Endothelial cell of umbilical vein (primary cell): ENCODE data around the gene ANXA8L1. TPM values are rescaled to one million over a fixed set of nuclear protein-coding genes. Genes with fewer than 3 reads are reported as not detected.
"Not testable (repeated sequence)": the region's sequence is repeated elsewhere in the genome, so short reads cannot be mapped to it uniquely, and the experiment has no call there.

Source experiments
- BruUV-seq: library from RNA; stranded (reverse); fragments of 400-500 nt; replicated peaks from 2 replicates; lab custom pipeline; 2021; lab: Mats Ljungman, UMichigan
- CTCF ChIA-PET: fragments of 300-600, 350-600 bp; sonication (Branson Sonifier 250); formaldehyde crosslinking; loops from one replicate; lab custom pipeline; 2021; ENCODE audit warnings: antibody characterized with exemption, inconsistent platforms; lab: Charles Lee
- POLR2A ChIA-PET: fragments of 300-600, 350-600 bp; sonication (Branson Sonifier 250); formaldehyde crosslinking; loops from one replicate; lab custom pipeline; 2021; ENCODE audit warnings: antibody characterized with exemption, inconsistent platforms; lab: Charles Lee
- DNase-seq: peaks from one replicate; pipeline ENCODE4 v3.0.0-alpha.2; 2011; ENCODE audit warnings: low read depth, low spot score
- FAIRE-seq: peaks from 2 replicates; lab custom pipeline; 2011; peaks lifted over from hg19 to GRCh38; lab: Jason Lieb, UNC
- H2AFZ ChIP-seq: 2 replicates; pipeline ENCODE4 v1.6.0; 2012; ENCODE audit warnings: low read depth, low read length, control low read depth, inconsistent platforms
- H3K27ac ChIP-seq: 2 replicates; pipeline ENCODE4 v1.5.1; 2011; ENCODE audit warnings: low read depth, mild to moderate bottlenecking, control low read depth, low read length, moderate library complexity; ENCODE audit not compliant: insufficient read depth
- H3K27me3 ChIP-seq, 2 experiments: 2 replicates each; pipeline versions ENCODE4 v1.6.0 to v1.6.1; 2011; ENCODE audit warnings: low read length in 2 of 2, mixed read lengths in 1 of 2; ENCODE audit not compliant: control insufficient read depth in 2 of 2, insufficient read depth in 2 of 2
- H3K36me3 ChIP-seq, 2 experiments: 2 replicates in 1 of 2; 3 replicates in 1 of 2; pipeline ENCODE4 v1.5.1; 2011; ENCODE audit warnings: low read length in 2 of 2, mild to moderate bottlenecking in 1 of 2, moderate library complexity in 1 of 2; ENCODE audit not compliant: control insufficient read depth in 2 of 2, insufficient read depth in 2 of 2; ENCODE audit errors: extremely low read depth in 1 of 2
- H3K4me1 ChIP-seq: 3 replicates; pipeline ENCODE4 v1.5.1; 2011; ENCODE audit warnings: mild to moderate bottlenecking, low read length; ENCODE audit not compliant: control insufficient read depth, insufficient read depth; ENCODE audit errors: extremely low read depth
- H3K4me2 ChIP-seq: 2 replicates; pipeline ENCODE4 v1.6.1; 2011; ENCODE audit warnings: low read length, control low read depth, mixed read lengths; ENCODE audit not compliant: insufficient read depth
- H3K4me3 ChIP-seq, 3 experiments: fragments of 200-600 bp in 1 of 3; sonication (generic), shearing (Covaris generic) in 1 of 3; replicated peaks in 1 of 3; 2 replicates each; pipeline ENCODE4 v1.5.1; 2011 to 2016; ENCODE audit warnings: control low read depth in 3 of 3, low read length in 3 of 3, mild to moderate bottlenecking in 2 of 3, inconsistent platforms in 1 of 3, low read depth in 1 of 3, moderate library complexity in 1 of 3; ENCODE audit not compliant: insufficient read depth in 1 of 3
- H3K79me2 ChIP-seq: 2 replicates; pipeline ENCODE4 v1.6.0; 2012; ENCODE audit warnings: low read length, inconsistent platforms; ENCODE audit not compliant: control insufficient read depth, insufficient read depth
- H3K9ac ChIP-seq: replicated peaks from 2 replicates; pipeline ENCODE3; 2011; ENCODE audit warnings: low read length, control low read depth; ENCODE audit not compliant: insufficient read depth; ENCODE audit errors: extremely low read depth
- H3K9me1 ChIP-seq: replicated peaks from 3 replicates; pipeline ENCODE4 v1.6.0; 2011; ENCODE audit warnings: mild to moderate bottlenecking, low read length; ENCODE audit not compliant: control insufficient read depth, insufficient read depth; ENCODE audit errors: extremely low read depth
- H3K9me3 ChIP-seq: replicated peaks from 2 replicates; pipeline ENCODE4 v1.5.1; 2012; ENCODE audit warnings: low read length, inconsistent platforms; ENCODE audit not compliant: control insufficient read depth, insufficient read depth
- H4K20me1 ChIP-seq: replicated peaks from 2 replicates; pipeline ENCODE3; 2011; ENCODE audit warnings: mild to moderate bottlenecking, low read length; ENCODE audit not compliant: control insufficient read depth, insufficient read depth; ENCODE audit errors: extremely low read depth
- dilution Hi-C: fragments of 300-500 bp; cut with MboI; formaldehyde crosslinking; loops from one replicate; pipeline ENCODE4 v1.15.0; 2019; ENCODE audit warnings: low sequenced_read_pairs; ENCODE audit not compliant: extremely low pct_ligation_motif_present
- intact Hi-C: fragments of 100-400 bp; cut with micrococcal nuclease; formaldehyde crosslinking; loops from one replicate; pipeline ENCODE4 v1.10.0; 2022
- polyA plus RNA-seq, 4 experiments: library from polyadenylated mRNA; depleted of rRNA in 3 of 4; stranded (reverse) in 3 of 4; unstranded in 1 of 4; fragments of >200 nt; gene quantifications; 2 replicates each; pipeline versions ENCODE4 v1.2.1 to v1.2.3, GENCODE V29; 2011 to 2012; ENCODE audit warnings: missing spikeins in 1 of 4
- total RNA-seq: library from RNA; stranded (reverse); gene quantifications from 2 replicates; pipeline ENCODE4 v1.2.3, GENCODE V29; 2021

Gene ANXA8L1
- total and polyA plus RNA-seq, 2 donors (not counting 3 experiments of a cell fraction or from before 2014, with no cell fraction given): not detected

GRCh38 chr10:46368956-46369355, 6.6 kb upstream of the ANXA8L1 start:
- H3K4me2 ChIP-seq, H3K27ac ChIP-seq, POLR2A ChIA-PET, H3K36me3 ChIP-seq, H3K9ac ChIP-seq, intact Hi-C loops, H3K9me1 ChIP-seq, H3K27me3 ChIP-seq, H3K4me1 ChIP-seq, DNase-seq, FAIRE-seq, dilution Hi-C loops, H4K20me1 ChIP-seq, H3K4me3 ChIP-seq, H3K9me3 ChIP-seq, H3K79me2 ChIP-seq, BruUV-seq, H2AFZ ChIP-seq, CTCF ChIA-PET: not testable (repeated sequence)

DNA sequence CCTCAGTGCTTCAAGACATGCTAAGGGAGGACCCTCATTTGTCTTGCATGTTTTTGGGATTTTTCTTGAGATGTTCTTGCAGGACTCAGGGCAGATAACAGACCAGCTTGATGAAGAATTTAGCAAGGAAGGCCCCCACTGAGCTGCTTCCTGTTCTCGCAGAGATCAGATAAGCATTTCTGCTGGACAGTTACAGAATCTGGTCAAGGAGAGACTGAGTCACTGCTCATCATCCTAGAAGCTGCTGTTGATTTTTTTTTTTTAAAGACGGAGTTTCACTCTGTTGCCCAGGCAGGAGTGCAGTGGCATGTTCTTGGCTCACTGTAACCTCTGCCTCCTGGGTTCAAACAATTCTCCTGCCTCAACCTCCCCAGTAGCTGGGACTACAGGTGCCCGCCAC, 1.2 kb upstream of the ANXA8L1 start:
- H3K27ac ChIP-seq, H3K9me1 ChIP-seq, POLR2A ChIA-PET, H3K27me3 ChIP-seq, H3K4me1 ChIP-seq, H3K36me3 ChIP-seq, H3K4me3 ChIP-seq, BruUV-seq, dilution Hi-C loops, H2AFZ ChIP-seq, H4K20me1 ChIP-seq, H3K9me3 ChIP-seq, H3K9ac ChIP-seq, H3K4me2 ChIP-seq, FAIRE-seq, DNase-seq, H3K79me2 ChIP-seq, intact Hi-C loops, CTCF ChIA-PET: not testable (repeated sequence)

DNA sequence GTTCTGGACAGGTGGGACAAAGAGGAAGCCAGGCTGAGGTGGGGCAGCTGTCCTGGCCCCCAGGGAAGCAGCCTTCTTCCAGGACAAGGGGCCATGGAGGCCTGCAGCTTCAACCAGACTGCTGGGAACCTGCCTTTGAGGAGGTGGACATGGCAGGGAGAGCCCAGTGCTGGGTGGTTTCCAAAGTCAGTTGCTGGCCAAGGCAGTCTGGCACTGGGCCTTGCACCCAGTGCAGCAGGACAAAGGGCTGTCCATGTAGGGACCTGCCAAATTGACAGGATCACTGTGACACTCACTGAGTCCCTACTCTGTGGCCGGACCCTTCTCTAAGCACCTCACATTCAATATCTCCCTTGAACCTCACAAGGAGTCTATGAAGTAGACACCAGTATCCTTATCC, 1.4 kb downstream of the ANXA8L1 start:
- CTCF ChIA-PET, H3K9ac ChIP-seq, H3K27ac ChIP-seq, FAIRE-seq, H3K4me1 ChIP-seq, H3K4me3 ChIP-seq, H3K4me2 ChIP-seq, dilution Hi-C loops, H3K27me3 ChIP-seq, intact Hi-C loops, BruUV-seq, DNase-seq, POLR2A ChIA-PET, H4K20me1 ChIP-seq, H2AFZ ChIP-seq, H3K9me1 ChIP-seq, H3K79me2 ChIP-seq, H3K36me3 ChIP-seq, H3K9me3 ChIP-seq: not testable (repeated sequence)

DNA sequence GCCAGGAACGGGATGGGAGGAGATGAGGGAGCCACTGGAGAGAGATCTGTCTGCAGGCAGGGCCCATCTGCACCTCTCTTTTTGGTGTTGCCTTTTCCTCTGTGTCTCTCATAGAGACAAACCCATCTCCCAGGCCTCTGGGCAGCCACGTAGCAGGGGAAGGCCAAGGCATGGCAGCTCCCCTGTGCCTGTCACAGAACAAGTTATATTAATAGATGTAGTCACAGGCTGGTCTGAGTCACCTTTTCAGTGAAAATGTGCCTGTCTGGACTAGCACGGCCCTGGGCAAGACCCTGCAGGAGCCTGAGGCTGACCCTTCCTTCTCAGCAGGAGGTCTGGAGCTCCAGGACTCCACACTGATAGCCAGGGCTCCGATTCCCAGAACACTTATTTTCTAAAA, 2.1 kb downstream of the ANXA8L1 start:
- H3K9ac ChIP-seq, CTCF ChIA-PET, POLR2A ChIA-PET, H3K9me1 ChIP-seq, H3K27me3 ChIP-seq, H3K4me1 ChIP-seq, FAIRE-seq, H3K79me2 ChIP-seq, H2AFZ ChIP-seq, H3K27ac ChIP-seq, H3K4me3 ChIP-seq, H3K9me3 ChIP-seq, H3K4me2 ChIP-seq, H3K36me3 ChIP-seq, BruUV-seq, intact Hi-C loops, H4K20me1 ChIP-seq, DNase-seq, dilution Hi-C loops: not testable (repeated sequence)
